Body of pancreas (tissue), 4 donors: ENCODE results near the gene SGPL1. TPM values are rescaled to one million over a fixed set of nuclear protein-coding genes. Genes with fewer than 3 reads are reported as not detected.

Experiments
- ATAC-seq: fragments of 150-250 bp; one replicate; pipeline ENCODE4 v1.9.1; 2016
- DNase-seq, 4 donors: peaks; one replicate each; pipeline ENCODE4 v3.0.0-alpha.2; 2019
- H3K27ac ChIP-seq, 4 donors: fragments of 200-600 bp; sonication (generic); 1 replicate in 3 of 4; 2 replicates in 1 of 4; pipeline versions ENCODE4 v1.5.1 to v1.6.1; 2016 to 2019; ENCODE audit warnings: mild to moderate bottlenecking in 1 of 4, mixed read lengths in 1 of 4, moderate library complexity in 1 of 4
- H3K27me3 ChIP-seq, 2 donors: fragments of 200-600 bp; sonication (generic); one replicate each; pipeline ENCODE4 v1.6.0; 2016; ENCODE audit warnings: mild to moderate bottlenecking in 1 of 2
- H3K36me3 ChIP-seq, 2 donors: fragments of 200-600 bp; sonication (generic); replicated peaks in 1 of 2; 2 replicates each; pipeline ENCODE4 v1.5.1; 2016; ENCODE audit warnings: low read depth in 2 of 2; ENCODE audit not compliant: insufficient read depth in 1 of 2
- H3K4me1 ChIP-seq: fragments of 200-600 bp; sonication (generic); one replicate; pipeline ENCODE4 v1.6.0; 2016
- H3K4me3 ChIP-seq, 2 donors: fragments of 200-600 bp; sonication (generic); 1 replicate in 1 of 2; 2 replicates in 1 of 2; pipeline ENCODE4 v1.5.1; 2016 to 2019
- H3K9me3 ChIP-seq, 3 donors: fragments of 200-600 bp; sonication (generic); 1 replicate in 2 of 3; 2 replicates in 1 of 3; pipeline ENCODE4 v1.5.1; 2016
- POLR2A ChIP-seq, 3 donors: fragments of 450-650 bp; IDR thresholded peaks; one replicate each; pipeline ENCODE4 v1.6.1; 2016; ENCODE audit warnings: antibody characterized with exemption in 3 of 3, mild to moderate bottlenecking in 2 of 3
- WGBS, 2 donors: methylation state at CpG; one replicate each; pipeline ENCODE4 v1.1.5; 2017; 5-methylcytosine and 5-hydroxymethylcytosine counted together
- intact Hi-C: fragments of 100-400 bp; cut with DNase I; formaldehyde crosslinking; loops from one replicate; pipeline ENCODE4 v1.15.1; 2023
- total RNA-seq, 2 donors: library from RNA; depleted of rRNA; stranded (reverse); fragments of >200 nt; gene quantifications; one replicate each; pipeline ENCODE4 v1.1.0, GENCODE V29; 2016
- TF ChIP-seq, protein P1 (sequence below), 7 experiments: fragments of 450-650 bp in 4 of 7; fragments of 200-600 bp in 3 of 7; sonication (generic) in 3 of 7; IDR thresholded peaks; one replicate each; pipeline ENCODE4 v1.5.1; 2016 to 2019; ENCODE audit warnings: antibody characterized with exemption in 7 of 7

The SGPL1 gene
- total RNA-seq, 2 donors from 2014 or later: 36.3 to 43.8 TPM

- 40 to 61% methylated on average over 5 of the region's 5 CpGs for WGBS, 2 donors
- Histone ChIP-seq H3K27me3 (no peaks in the 10 kb centered on the region), H3K4me3 (no peak overlapping the region), H3K36me3 (no peaks in the 10 kb centered on the region), H3K9me3 (no peaks in the 10 kb centered on the region), H3K27ac (no peak overlapping the region), H3K4me1 (no peaks in the 10 kb centered on the region)
- intact Hi-C loops: no loop called here
- TF ChIP-seq POLR2A (IDR thresholded peaks at IDR 0.05): no peak
- TF ChIP-seq, protein P1, sequence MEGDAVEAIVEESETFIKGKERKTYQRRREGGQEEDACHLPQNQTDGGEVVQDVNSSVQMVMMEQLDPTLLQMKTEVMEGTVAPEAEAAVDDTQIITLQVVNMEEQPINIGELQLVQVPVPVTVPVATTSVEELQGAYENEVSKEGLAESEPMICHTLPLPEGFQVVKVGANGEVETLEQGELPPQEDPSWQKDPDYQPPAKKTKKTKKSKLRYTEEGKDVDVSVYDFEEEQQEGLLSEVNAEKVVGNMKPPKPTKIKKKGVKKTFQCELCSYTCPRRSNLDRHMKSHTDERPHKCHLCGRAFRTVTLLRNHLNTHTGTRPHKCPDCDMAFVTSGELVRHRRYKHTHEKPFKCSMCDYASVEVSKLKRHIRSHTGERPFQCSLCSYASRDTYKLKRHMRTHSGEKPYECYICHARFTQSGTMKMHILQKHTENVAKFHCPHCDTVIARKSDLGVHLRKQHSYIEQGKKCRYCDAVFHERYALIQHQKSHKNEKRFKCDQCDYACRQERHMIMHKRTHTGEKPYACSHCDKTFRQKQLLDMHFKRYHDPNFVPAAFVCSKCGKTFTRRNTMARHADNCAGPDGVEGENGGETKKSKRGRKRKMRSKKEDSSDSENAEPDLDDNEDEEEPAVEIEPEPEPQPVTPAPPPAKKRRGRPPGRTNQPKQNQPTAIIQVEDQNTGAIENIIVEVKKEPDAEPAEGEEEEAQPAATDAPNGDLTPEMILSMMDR (IDR thresholded peaks at IDR 0.05): no peak
- ATAC-seq (no peak), DNase-seq (no peak)
Measured at GRCh38 chr10:70791386-70792039, 24.2 kb upstream of the SGPL1 start.

DNA sequence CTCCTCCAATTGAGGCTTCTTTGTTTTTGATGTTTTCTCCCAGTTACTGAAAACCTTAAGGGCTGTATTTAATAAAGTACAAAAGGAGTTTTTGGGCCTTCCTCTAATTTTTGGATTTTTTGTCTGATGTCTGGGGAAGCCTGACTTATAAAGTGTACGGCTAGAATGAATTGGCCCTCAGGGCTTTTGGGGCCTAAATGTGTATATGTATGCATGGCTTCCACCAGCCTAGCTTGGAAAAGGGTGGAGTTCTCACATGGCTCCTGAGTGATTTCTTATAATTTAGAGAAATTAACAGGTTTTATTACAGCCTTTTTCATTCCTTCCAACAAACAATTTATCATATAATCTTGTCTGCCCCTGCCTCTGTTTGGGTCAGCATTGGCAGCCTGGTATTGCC, 20.1 kb upstream of the SGPL1 start:
- H3K4me3 ChIP-seq: no peak overlapping the region
- H3K27ac ChIP-seq: no peak overlapping the region
- TF ChIP-seq, protein P1 (IDR thresholded peaks at IDR 0.05): no peak
- no peak for TF ChIP-seq POLR2A (IDR thresholded peaks at IDR 0.05)
- no peaks in the 10 kb centered on the region for H3K9me3 ChIP-seq
- ATAC-seq (no peak), DNase-seq (no peak)
- intact Hi-C loops: no loop called here
- no peaks in the 10 kb centered on the region for H3K27me3 ChIP-seq
- no peaks in the 10 kb centered on the region for H3K4me1 ChIP-seq
- H3K36me3 ChIP-seq: no peaks in the 10 kb centered on the region
- 92 to 95% methylated on average over 1 of the region's 1 CpG for WGBS, 2 donors

DNA sequence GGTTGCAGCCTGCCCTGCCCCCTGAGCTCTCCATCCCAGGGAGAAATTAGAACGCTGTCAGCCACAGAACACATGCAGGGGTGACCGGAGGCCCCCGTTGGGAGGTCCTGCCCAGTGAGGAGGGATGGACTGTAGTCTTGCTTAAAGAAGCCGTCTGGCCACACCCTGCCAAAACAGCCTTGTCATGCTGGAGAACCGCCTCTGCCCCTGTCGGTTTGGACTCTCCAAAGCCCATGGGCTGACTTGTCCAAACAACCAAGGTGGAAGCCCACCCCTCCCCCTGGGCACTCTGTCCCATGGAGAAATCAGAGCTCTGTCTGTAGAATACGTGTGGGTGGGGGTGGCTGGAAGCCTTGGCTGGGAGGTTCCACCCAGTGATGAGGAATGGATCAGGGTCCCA, 17.9 kb upstream of the SGPL1 start:
- intact Hi-C loops: no loop called here
- TF ChIP-seq POLR2A (IDR thresholded peaks at IDR 0.05): no peak
- TF ChIP-seq, protein P1 (IDR thresholded peaks at IDR 0.05): no peak
- no peaks in the 10 kb centered on the region for H3K9me3 ChIP-seq
- H3K27ac ChIP-seq: no peak overlapping the region
- DNase-seq (no peak), ATAC-seq (no peak)
- H3K27me3 ChIP-seq: no peaks in the 10 kb centered on the region
- no peaks in the 10 kb centered on the region for H3K36me3 ChIP-seq
- H3K4me1 ChIP-seq: no peaks in the 10 kb centered on the region
- 70 to 72% methylated on average over 7 of the region's 7 CpGs for WGBS, 2 donors
- H3K4me3 ChIP-seq: no peak overlapping the region

DNA sequence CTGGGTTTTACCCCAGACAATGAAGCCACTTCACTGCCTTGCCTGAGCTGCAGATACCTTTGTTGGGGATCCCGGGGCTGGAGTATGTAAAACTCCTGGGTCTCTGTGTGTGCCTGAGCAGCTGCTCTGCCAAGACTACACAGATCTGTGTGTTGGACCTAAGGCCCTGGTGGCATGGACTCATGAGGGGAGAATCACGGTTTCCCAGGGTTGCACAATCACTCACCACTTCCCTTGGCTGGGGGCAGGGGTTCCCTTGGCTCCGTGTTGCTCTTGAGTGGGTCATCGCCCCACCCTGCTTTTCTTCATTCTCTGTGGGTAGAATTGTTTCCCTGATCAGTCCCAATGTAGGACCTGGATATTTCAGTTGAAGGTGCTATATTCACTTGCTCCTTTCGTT, 16.6 kb upstream of the SGPL1 start:
- no peak overlapping the region for H3K4me3 ChIP-seq
- H3K9me3 ChIP-seq: no peaks in the 10 kb centered on the region
- DNase-seq (no peak), ATAC-seq (no peak)
- H3K36me3 ChIP-seq: no peaks in the 10 kb centered on the region
- TF ChIP-seq, protein P1 (IDR thresholded peaks at IDR 0.05): no peak
- no peak for TF ChIP-seq POLR2A (IDR thresholded peaks at IDR 0.05)
- no peaks in the 10 kb centered on the region for H3K27me3 ChIP-seq
- H3K27ac ChIP-seq: no peak overlapping the region
- WGBS, 2 donors: 53 to 74% methylated on average over 5 of the region's 5 CpGs
- intact Hi-C loops: no loop called here
- peaks cover 8% of the 10 kb centered on the region for H3K4me1 ChIP-seq

DNA sequence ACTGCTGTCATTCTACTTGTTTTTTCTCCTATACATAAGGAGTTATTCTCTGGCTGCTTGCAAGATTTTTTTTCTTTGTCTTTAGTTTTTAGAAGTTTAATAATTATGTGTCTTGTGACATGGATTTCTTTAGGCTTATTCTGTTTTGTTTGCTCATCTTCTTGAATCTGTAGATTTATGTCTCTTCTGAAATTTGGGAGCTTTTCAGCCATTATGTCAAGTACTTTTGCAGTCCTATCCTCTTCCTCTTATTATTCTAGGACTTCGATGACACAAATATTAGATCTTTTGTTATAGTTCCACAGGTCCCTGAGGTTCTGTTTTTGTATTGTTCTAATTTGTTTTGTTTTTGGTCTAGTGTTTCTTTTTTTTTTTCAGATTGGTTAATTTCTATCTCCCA, 13.9 kb upstream of the SGPL1 start:
- 83 to 85% methylated on average over 1 of the region's 1 CpG for WGBS, 2 donors
- DNase-seq (no peak), ATAC-seq (no peak)
- Histone ChIP-seq H3K9me3 (no peaks in the 10 kb centered on the region), H3K4me1 (peaks cover 8% of the 10 kb centered on the region), H3K4me3 (no peak overlapping the region), H3K27me3 (no peaks in the 10 kb centered on the region), H3K36me3 (no peaks in the 10 kb centered on the region), H3K27ac (no peak overlapping the region)
- intact Hi-C loops: no loop called here
- TF ChIP-seq, protein P1 (IDR thresholded peaks at IDR 0.05): no peak
- TF ChIP-seq POLR2A (IDR thresholded peaks at IDR 0.05): no peak
